Loucy (cell line): Measurements from ENCODE around the gene RERE.
A peak's percentile ranks its signal among the peaks of the same experiment; 100 is the strongest.

Experiments
- H2AFZ ChIP-seq: fragments of 200-600 bp; sonication (generic); 2 replicates; pipeline ENCODE4 v1.6.0; 2016; ENCODE audit warnings: antibody characterized with exemption, mild to moderate bottlenecking, low read length, moderate library complexity
- H3F3A ChIP-seq: fragments of 200-600 bp; 2 replicates; pipeline ENCODE4 v1.6.0; 2016; ENCODE audit warnings: antibody characterized with exemption, low read depth, mild to moderate bottlenecking
- H3K27me3 ChIP-seq: fragments of 200-600 bp; sonication (generic); 2 replicates; pipeline ENCODE4 v1.6.1; 2014; ENCODE audit warnings: low read length, mild to moderate bottlenecking; ENCODE audit not compliant: insufficient read depth, poor library complexity, severe bottlenecking
- H3K36me3 ChIP-seq: fragments of 200-600 bp; sonication (generic); 2 replicates; pipeline ENCODE4 v1.6.1; 2016; ENCODE audit warnings: low read length; ENCODE audit not compliant: insufficient read depth
- H3K4me1 ChIP-seq: fragments of 200-600 bp; sonication (generic); 2 replicates; pipeline ENCODE4 v1.5.1; 2014; ENCODE audit warnings: low read length, mild to moderate bottlenecking; ENCODE audit not compliant: insufficient read depth, poor library complexity, severe bottlenecking
- H3K4me2 ChIP-seq: fragments of 200-600 bp; sonication (generic); 2 replicates; pipeline ENCODE4 v1.6.0; 2014; ENCODE audit warnings: antibody characterized with exemption, low read length, low read depth, mild to moderate bottlenecking; ENCODE audit not compliant: poor library complexity, severe bottlenecking
- H3K4me3 ChIP-seq: fragments of 200-600 bp; sonication (generic); 2 replicates; pipeline ENCODE4 v1.5.1; 2014; ENCODE audit warnings: low read length, mild to moderate bottlenecking, mixed read lengths; ENCODE audit not compliant: poor library complexity, severe bottlenecking
- H3K79me2 ChIP-seq: fragments of 200-600 bp; sonication (generic); 2 replicates; pipeline ENCODE4 v1.6.1; 2014; ENCODE audit warnings: low read length; ENCODE audit not compliant: insufficient read depth
- H3K9ac ChIP-seq: fragments of 200-600 bp; sonication (generic); 2 replicates; pipeline ENCODE4 v1.6.0; 2014; ENCODE audit warnings: mild to moderate bottlenecking, low read depth, low read length, moderate library complexity; ENCODE audit not compliant: poor library complexity, severe bottlenecking
- H3K9me2 ChIP-seq: fragments of 200-600 bp; sonication (generic); replicated peaks from 2 replicates; pipeline ENCODE4 v1.6.1; 2016; ENCODE audit warnings: low read depth, low read length, mixed read lengths
- H3K9me3 ChIP-seq: fragments of 200-600 bp; sonication (generic); 2 replicates; pipeline ENCODE4 v1.6.1; 2014; ENCODE audit warnings: mild to moderate bottlenecking, antibody characterized with exemption, low read length, low read depth; ENCODE audit not compliant: insufficient read depth
- H4K20me1 ChIP-seq: fragments of 200-600 bp; sonication (generic); 2 replicates; pipeline ENCODE4 v1.6.0; 2014; ENCODE audit warnings: antibody characterized with exemption, low read length, mild to moderate bottlenecking; ENCODE audit not compliant: insufficient read depth, poor library complexity, severe bottlenecking
- CTCF ChIP-seq: fragments of 200-600 bp; sonication (generic); conservative IDR thresholded peaks from 2 replicates; pipeline ENCODE4 v1.5.1; 2014; ENCODE audit warnings: mild to moderate bottlenecking, antibody characterized with exemption, low read length
- EZH2phosphoT487 ChIP-seq: fragments of 200-600 bp; IDR thresholded peaks from 2 replicates; pipeline ENCODE4 v1.6.1; 2018; ENCODE audit warnings: antibody characterized with exemption, mild to moderate bottlenecking, moderate library complexity, borderline replicate concordance

RERE gene

GRCh38 chr1:8318436-8318835 lies 499.0 kb downstream of the RERE start:
- no peak for TF ChIP-seq CTCF
- no peak for TF ChIP-seq EZH2phosphoT487
- Histone ChIP-seq H3K9ac (no peak overlapping the region), H3K36me3 (no peaks in the 10 kb centered on the region), H3K27me3 (no peaks in the 10 kb centered on the region), H3K9me3 (no peaks in the 10 kb centered on the region), H3K4me2 (no peak overlapping the region), H4K20me1 (no peaks in the 10 kb centered on the region), H3K9me2 (no peaks in the 10 kb centered on the region), H3K4me1 (peaks cover 4% of the 10 kb centered on the region), H3K4me3 (no peak overlapping the region), H2AFZ (no peak overlapping the region), H3F3A (no peaks in the 10 kb centered on the region), H3K79me2 (no peaks in the 10 kb centered on the region)

- Histone ChIP-seq H3K4me3 (no peak within 1 kb of the TSS), H3K36me3 (no peaks in the 10 kb centered on the region), H3K9me2 (no peaks in the 10 kb centered on the region), H3K9ac (no peak within 1 kb of the TSS), H2AFZ (no peak within 1 kb of the TSS), H3K27me3 (no peaks in the 10 kb centered on the region), H4K20me1 (no peaks in the 10 kb centered on the region), H3K4me2 (no peak within 1 kb of the TSS), H3K9me3 (no peaks in the 10 kb centered on the region), H3K79me2 (no peaks in the 10 kb centered on the region), H3K4me1 (peaks cover 4% of the 10 kb centered on the region), H3F3A (no peaks in the 10 kb centered on the region)
- TF ChIP-seq EZH2phosphoT487 (no peak), CTCF (no peak)
Observed at GRCh38 chr1:8317647-8318381, 499.6 kb downstream of the RERE start, which contains the start of gene SLC45A1. Gene SLC45A1, plus strand, starts transcription at chr1:8318114. Its CDS starts 6,216 bp downstream, at chr1:8324330.

- Histone ChIP-seq H3K4me1 (peaks cover 4% of the 10 kb centered on the region), H3K4me3 (no peak overlapping the region), H4K20me1 (no peaks in the 10 kb centered on the region), H3K9me2 (no peaks in the 10 kb centered on the region), H3K4me2 (no peak overlapping the region), H3K27me3 (no peaks in the 10 kb centered on the region), H3F3A (no peaks in the 10 kb centered on the region), H3K79me2 (no peaks in the 10 kb centered on the region), H3K9ac (no peak overlapping the region), H2AFZ (peak overlapping the region; percentile 67; the same call in 1 of the 2 replicates), H3K36me3 (no peaks in the 10 kb centered on the region), H3K9me3 (no peaks in the 10 kb centered on the region)
- TF ChIP-seq EZH2phosphoT487 (no peak), CTCF (0 out of 2 replicates have a peak, but pooled peaks have one; percentile 11)
Observed at GRCh38 chr1:8315573-8316475, 501.6 kb downstream of the RERE start.
